Mesenchymal stem cell (in vitro differentiated cells and primary cell): ENCODE data around the gene OSBPL1A. TPM values are rescaled to one million over a fixed set of nuclear protein-coding genes. Genes with fewer than 3 reads are reported as not detected.

Source experiments
- DNase-seq: peaks from one replicate; pipeline ENCODE4 v3.0.0-alpha.2; 2013
- H2AFZ ChIP-seq: one replicate; pipeline ENCODE4 v1.6.1; 2013; ENCODE audit warnings: low read depth, mild to moderate bottlenecking, control low read depth, inconsistent platforms, low read length, moderate library complexity
- H2AK5ac ChIP-seq: 2 replicates; pipeline ENCODE4 v1.6.1; 2013; ENCODE audit warnings: low read length, moderate library complexity, mild to moderate bottlenecking, inconsistent platforms; ENCODE audit not compliant: severe bottlenecking
- H2BK120ac ChIP-seq: one replicate; pipeline ENCODE4 v1.6.1; 2013; ENCODE audit warnings: low read depth, mild to moderate bottlenecking, inconsistent platforms, low read length, moderate library complexity
- H2BK12ac ChIP-seq, 2 experiments: one replicate each; pipeline ENCODE4 v1.6.1; 2013; ENCODE audit warnings: inconsistent platforms in 2 of 2, low read length in 2 of 2, mild to moderate bottlenecking in 2 of 2, moderate library complexity in 2 of 2, control low read depth in 1 of 2
- H2BK15ac ChIP-seq: one replicate; pipeline ENCODE4 v1.6.1; 2013; ENCODE audit warnings: mild to moderate bottlenecking, low read depth, inconsistent platforms; ENCODE audit not compliant: poor library complexity, severe bottlenecking
- H2BK5ac ChIP-seq: 2 replicates; pipeline ENCODE4 v1.6.1; 2013; ENCODE audit warnings: low read depth, mild to moderate bottlenecking, low read length, control low read depth, inconsistent platforms; ENCODE audit not compliant: poor library complexity, severe bottlenecking
- H3K14ac ChIP-seq, 2 experiments: one replicate each; pipeline ENCODE4 v1.6.1; 2013; ENCODE audit warnings: inconsistent platforms in 2 of 2, low read length in 2 of 2, control low read depth in 1 of 2, mild to moderate bottlenecking in 1 of 2, moderate library complexity in 1 of 2
- H3K18ac ChIP-seq, 2 experiments: one replicate each; pipeline ENCODE4 v1.6.1; 2013; ENCODE audit warnings: inconsistent platforms in 2 of 2, low read length in 2 of 2, control low read depth in 1 of 2, low read depth in 1 of 2, mild to moderate bottlenecking in 1 of 2
- H3K23ac ChIP-seq, 2 experiments: one replicate each; pipeline ENCODE4 v1.6.1; 2013; ENCODE audit warnings: inconsistent platforms in 2 of 2, low read length in 2 of 2, mild to moderate bottlenecking in 2 of 2, moderate library complexity in 2 of 2, control low read depth in 1 of 2
- H3K27ac ChIP-seq: 2 replicates; pipeline ENCODE4 v1.5.1; 2013; ENCODE audit warnings: mild to moderate bottlenecking, moderate library complexity, low read length, control low read depth, inconsistent platforms; ENCODE audit not compliant: poor library complexity, severe bottlenecking
- H3K27me3 ChIP-seq, 2 experiments: 2 replicates each; pipeline versions ENCODE4 v1.6.1 to v1.7.0; 2013; ENCODE audit warnings: low read length in 2 of 2, mild to moderate bottlenecking in 2 of 2, moderate library complexity in 2 of 2, control low read depth in 1 of 2, inconsistent platforms in 1 of 2; ENCODE audit not compliant: control insufficient read depth in 1 of 2, insufficient read depth in 1 of 2
- H3K36me3 ChIP-seq, 2 experiments: 2 replicates each; pipeline versions ENCODE4 v1.6.1 to v1.7.0; 2013; ENCODE audit warnings: low read length in 2 of 2, control low read depth in 1 of 2, inconsistent platforms in 1 of 2, low read depth in 1 of 2, mild to moderate bottlenecking in 1 of 2; ENCODE audit not compliant: insufficient read depth in 2 of 2, control insufficient read depth in 1 of 2
- H3K4ac ChIP-seq, 2 experiments: one replicate each; pipeline ENCODE4 v1.6.1; 2013; ENCODE audit warnings: inconsistent platforms in 2 of 2, low read length in 2 of 2, mild to moderate bottlenecking in 2 of 2, moderate library complexity in 2 of 2, control low read depth in 1 of 2, low read depth in 1 of 2
- H3K4me1 ChIP-seq: 2 replicates; pipeline ENCODE4 v1.6.1; 2013; ENCODE audit warnings: low read depth, low read length, control low read depth; ENCODE audit not compliant: control insufficient read depth, insufficient read depth
- H3K4me2 ChIP-seq: 2 replicates; pipeline ENCODE4 v1.6.1; 2013; ENCODE audit warnings: low read length, mild to moderate bottlenecking, inconsistent platforms; ENCODE audit not compliant: poor library complexity, severe bottlenecking
- H3K4me3 ChIP-seq, 2 experiments: 2 replicates each; pipeline versions ENCODE4 v1.5.1 to v1.7.0; 2013; ENCODE audit warnings: low read length in 2 of 2, mild to moderate bottlenecking in 2 of 2, control low read depth in 1 of 2, low read depth in 1 of 2; ENCODE audit not compliant: insufficient read depth in 1 of 2
- H3K79me1 ChIP-seq: replicated peaks from 2 replicates; pipeline ENCODE4 v1.6.1; 2013; ENCODE audit warnings: mild to moderate bottlenecking, control low read depth, low read length, inconsistent platforms; ENCODE audit not compliant: poor library complexity, severe bottlenecking
- H3K9ac ChIP-seq: 2 replicates; pipeline ENCODE4 v1.7.0; 2013; ENCODE audit warnings: mild to moderate bottlenecking, low read length, moderate library complexity
- H3K9me3 ChIP-seq: 2 replicates; pipeline ENCODE4 v1.7.0; 2013; ENCODE audit warnings: mild to moderate bottlenecking, low read length; ENCODE audit not compliant: control insufficient read depth
- H4K8ac ChIP-seq: one replicate; pipeline ENCODE4 v1.6.1; 2013; ENCODE audit warnings: inconsistent platforms, mild to moderate bottlenecking, low read length, moderate library complexity
- H4K91ac ChIP-seq: one replicate; pipeline ENCODE4 v1.6.1; 2013; ENCODE audit warnings: mild to moderate bottlenecking, low read length, inconsistent platforms
- WGBS: methylation state at CpG from one replicate; pipeline ENCODE4 v1.1.7; 2013; ENCODE audit warnings: mixed read lengths; 5-methylcytosine and 5-hydroxymethylcytosine counted together
- small RNA-seq: library from polyadenylated mRNA; stranded (forward); fragments of <200 nt; extraction: miRNeasy Mini kit (QIAGEN cat#:217004); gene quantifications from one replicate; pipeline ENCODE3, GENCODE V24; 2013; ENCODE audit warnings: low read depth

Gene OSBPL1A

GRCh38 chr18:24112464-24112863 lies 285.2 kb downstream of the OSBPL1A start:
- Histone ChIP-seq H3K4me1 (peaks cover 13% of the 10 kb centered on the region), H3K36me3 (peaks cover 2 to 25% of the 10 kb centered on the region in 2 experiments), H3K9ac (no peak overlapping the region), H3K23ac (no peak overlapping the region), H3K27me3 (no peaks in the 10 kb centered on the region), H2BK5ac (no peak overlapping the region), H3K14ac (no peak overlapping the region), H3K18ac (no peak overlapping the region), H2AK5ac (no peak overlapping the region), H2BK15ac (no peak overlapping the region), H2BK12ac (no peak overlapping the region), H3K4me3 (no peak overlapping the region), H3K9me3 (no peaks in the 10 kb centered on the region), H3K79me1 (no peaks in the 10 kb centered on the region), H3K4me2 (no peak overlapping the region), H2AFZ (no peak overlapping the region), H4K8ac (no peak overlapping the region), H4K91ac (no peak overlapping the region), H2BK120ac (no peak overlapping the region), H3K4ac (no peak overlapping the region), H3K27ac (no peak overlapping the region)
- 96% methylated on average over 4 of the region's 4 CpGs for WGBS
- DNase-seq: no peak

Small RNA genes within 50 kb of the gene (small RNA-seq; reads per million reads assigned to genes)
- gene MIR320C2 (not detected), gene RF00017 (not detected), gene RF00019 (not detected), gene RNA5SP452 (92.0 reads per million, percentile 92 among the genes with 10 or more reads in this experiment), gene RNU5A-6P (not detected), gene RNU6-435P (not detected)
